A549 (cell line): ENCODE results near the gene RASGRF1.

Experiments
- CHD2 ChIP-seq: fragments of 150-350 bp; IDR thresholded peaks from 2 replicates; pipeline ENCODE4 v1.6.1; 2014; ENCODE audit warnings: low read length; ENCODE audit not compliant: partially characterized antibody
- EP300 ChIP-seq, 2 experiments: fragments of >200 bp; sonication (Bioruptor Twin); formaldehyde crosslinking; IDR thresholded peaks; 2 replicates in 1 of 2; 3 replicates in 1 of 2; pipeline ENCODE4 v1.6.1; 2016 to 2017
- TF ChIP-seq, protein P1 (sequence below): fragments of >200 bp; sonication (Bioruptor Twin); formaldehyde crosslinking; IDR thresholded peaks from 3 replicates; pipeline ENCODE4 v1.5.1; 2016
- TF ChIP-seq, protein P2 (sequence below): fragments of 250-450 bp; sonication (Bioruptor Pico); IDR thresholded peaks from 2 replicates; pipeline ENCODE4 v1.5.0; 2021; ENCODE audit warnings: mild to moderate bottlenecking, moderate library complexity, borderline replicate concordance

DNA sequence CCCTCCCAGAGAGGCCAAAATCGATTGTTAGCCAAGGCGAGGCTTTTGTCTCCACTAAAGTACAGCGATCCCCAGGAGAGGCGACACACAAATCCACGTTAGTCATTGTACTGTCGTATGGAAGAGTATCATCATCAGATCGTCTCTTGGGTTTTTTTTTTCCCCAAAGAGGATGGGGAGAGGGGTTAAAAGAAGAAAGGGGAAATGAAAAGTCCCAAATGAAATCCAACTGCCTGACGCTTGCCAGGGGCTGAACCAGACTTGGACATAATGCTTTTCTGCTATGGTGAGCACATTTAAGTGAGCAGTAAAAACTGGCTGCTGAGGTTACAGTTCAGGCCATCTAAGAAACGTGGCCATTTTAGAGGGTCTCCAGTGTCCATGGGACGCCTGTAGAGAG, 107.8 kb downstream of the RASGRF1 start:
- TF ChIP-seq, protein P1, sequence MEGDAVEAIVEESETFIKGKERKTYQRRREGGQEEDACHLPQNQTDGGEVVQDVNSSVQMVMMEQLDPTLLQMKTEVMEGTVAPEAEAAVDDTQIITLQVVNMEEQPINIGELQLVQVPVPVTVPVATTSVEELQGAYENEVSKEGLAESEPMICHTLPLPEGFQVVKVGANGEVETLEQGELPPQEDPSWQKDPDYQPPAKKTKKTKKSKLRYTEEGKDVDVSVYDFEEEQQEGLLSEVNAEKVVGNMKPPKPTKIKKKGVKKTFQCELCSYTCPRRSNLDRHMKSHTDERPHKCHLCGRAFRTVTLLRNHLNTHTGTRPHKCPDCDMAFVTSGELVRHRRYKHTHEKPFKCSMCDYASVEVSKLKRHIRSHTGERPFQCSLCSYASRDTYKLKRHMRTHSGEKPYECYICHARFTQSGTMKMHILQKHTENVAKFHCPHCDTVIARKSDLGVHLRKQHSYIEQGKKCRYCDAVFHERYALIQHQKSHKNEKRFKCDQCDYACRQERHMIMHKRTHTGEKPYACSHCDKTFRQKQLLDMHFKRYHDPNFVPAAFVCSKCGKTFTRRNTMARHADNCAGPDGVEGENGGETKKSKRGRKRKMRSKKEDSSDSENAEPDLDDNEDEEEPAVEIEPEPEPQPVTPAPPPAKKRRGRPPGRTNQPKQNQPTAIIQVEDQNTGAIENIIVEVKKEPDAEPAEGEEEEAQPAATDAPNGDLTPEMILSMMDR: no peak
- TF ChIP-seq CHD2 (no peak), EP300 (IDR thresholded peaks at IDR 0.05) (no peak)
- TF ChIP-seq, protein P2, sequence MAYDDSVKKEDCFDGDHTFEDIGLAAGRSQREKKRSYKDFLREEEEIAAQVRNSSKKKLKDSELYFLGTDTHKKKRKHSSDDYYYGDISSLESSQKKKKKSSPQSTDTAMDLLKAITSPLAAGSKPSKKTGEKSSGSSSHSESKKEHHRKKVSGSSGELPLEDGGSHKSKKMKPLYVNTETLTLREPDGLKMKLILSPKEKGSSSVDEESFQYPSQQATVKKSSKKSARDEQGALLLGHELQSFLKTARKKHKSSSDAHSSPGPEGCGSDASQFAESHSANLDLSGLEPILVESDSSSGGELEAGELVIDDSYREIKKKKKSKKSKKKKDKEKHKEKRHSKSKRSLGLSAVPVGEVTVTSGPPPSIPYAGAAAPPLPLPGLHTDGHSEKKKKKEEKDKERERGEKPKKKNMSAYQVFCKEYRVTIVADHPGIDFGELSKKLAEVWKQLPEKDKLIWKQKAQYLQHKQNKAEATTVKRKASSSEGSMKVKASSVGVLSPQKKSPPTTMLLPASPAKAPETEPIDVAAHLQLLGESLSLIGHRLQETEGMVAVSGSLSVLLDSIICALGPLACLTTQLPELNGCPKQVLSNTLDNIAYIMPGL (CRISPR knock-in tag): no peak
